DND-41 (cell line): Measurements from ENCODE around the gene RPS15.

ENCODE experiments used
- EZH2 ChIP-seq: IDR thresholded peaks from 3 replicates; pipeline ENCODE4 v1.6.1; 2012; ENCODE audit warnings: borderline replicate concordance, low read depth, mild to moderate bottlenecking, moderate library complexity, low read length, inconsistent platforms; ENCODE audit not compliant: severe bottlenecking
- TF ChIP-seq, protein P1 (sequence below): IDR thresholded peaks from 2 replicates; pipeline ENCODE4 v1.5.1; 2012; ENCODE audit warnings: borderline replicate concordance, low read length, moderate library complexity, mild to moderate bottlenecking; ENCODE audit not compliant: poor library complexity, severe bottlenecking; ENCODE audit errors: extremely low read depth

- no peak for TF ChIP-seq EZH2
- TF ChIP-seq, protein P1, sequence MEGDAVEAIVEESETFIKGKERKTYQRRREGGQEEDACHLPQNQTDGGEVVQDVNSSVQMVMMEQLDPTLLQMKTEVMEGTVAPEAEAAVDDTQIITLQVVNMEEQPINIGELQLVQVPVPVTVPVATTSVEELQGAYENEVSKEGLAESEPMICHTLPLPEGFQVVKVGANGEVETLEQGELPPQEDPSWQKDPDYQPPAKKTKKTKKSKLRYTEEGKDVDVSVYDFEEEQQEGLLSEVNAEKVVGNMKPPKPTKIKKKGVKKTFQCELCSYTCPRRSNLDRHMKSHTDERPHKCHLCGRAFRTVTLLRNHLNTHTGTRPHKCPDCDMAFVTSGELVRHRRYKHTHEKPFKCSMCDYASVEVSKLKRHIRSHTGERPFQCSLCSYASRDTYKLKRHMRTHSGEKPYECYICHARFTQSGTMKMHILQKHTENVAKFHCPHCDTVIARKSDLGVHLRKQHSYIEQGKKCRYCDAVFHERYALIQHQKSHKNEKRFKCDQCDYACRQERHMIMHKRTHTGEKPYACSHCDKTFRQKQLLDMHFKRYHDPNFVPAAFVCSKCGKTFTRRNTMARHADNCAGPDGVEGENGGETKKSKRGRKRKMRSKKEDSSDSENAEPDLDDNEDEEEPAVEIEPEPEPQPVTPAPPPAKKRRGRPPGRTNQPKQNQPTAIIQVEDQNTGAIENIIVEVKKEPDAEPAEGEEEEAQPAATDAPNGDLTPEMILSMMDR = no peak
Measured at GRCh38 chr19:1470055-1470304, 31.8 kb downstream of the RPS15 start.
